Endodermal cell (in vitro differentiated cells): Measurements from ENCODE around the gene UPF3B. TPM values are rescaled to one million over a fixed set of nuclear protein-coding genes. Genes with fewer than 3 reads are reported as not detected.
A peak's percentile ranks its signal among the peaks of the same experiment; 100 is the strongest.

ENCODE experiments used
- DNase-seq: peaks from one replicate; pipeline ENCODE4 v3.0.0-alpha.2; 2017
- H3K27ac ChIP-seq: 2 replicates; pipeline ENCODE4 v1.5.1; 2013; ENCODE audit warnings: mild to moderate bottlenecking, low read depth, low read length, moderate library complexity
- H3K27me3 ChIP-seq: 2 replicates; pipeline ENCODE4 v1.6.1; 2013; ENCODE audit warnings: mild to moderate bottlenecking, low read length, moderate library complexity; ENCODE audit not compliant: insufficient read depth, control insufficient read depth, poor library complexity, severe bottlenecking
- H3K36me3 ChIP-seq: 2 replicates; pipeline ENCODE4 v1.7.0; 2013; ENCODE audit warnings: mild to moderate bottlenecking, low read length, moderate library complexity; ENCODE audit not compliant: control insufficient read depth, insufficient read depth
- H3K4me1 ChIP-seq: one replicate; pipeline ENCODE4 v1.7.0; 2013; ENCODE audit warnings: low read length; ENCODE audit not compliant: control insufficient read depth, insufficient read depth
- H3K4me3 ChIP-seq: 2 replicates; pipeline ENCODE4 v1.5.1; 2013; ENCODE audit warnings: mild to moderate bottlenecking, low read length, moderate library complexity
- H3K9ac ChIP-seq: 2 replicates; pipeline ENCODE4 v1.6.1; 2013; ENCODE audit warnings: mild to moderate bottlenecking, low read length, moderate library complexity; ENCODE audit not compliant: poor library complexity, severe bottlenecking; ENCODE audit errors: extremely low read depth
- H3K9me3 ChIP-seq: 2 replicates; pipeline ENCODE4 v1.6.1; 2013; ENCODE audit warnings: mild to moderate bottlenecking, low read length, moderate library complexity; ENCODE audit not compliant: control insufficient read depth
- H3K27ac Mint-ChIP-seq: 2 replicates; pipeline ENCODE4 v1.8.0; 2020; ENCODE audit warnings: mixed read lengths
- H3K27me3 Mint-ChIP-seq: 2 replicates; pipeline ENCODE4 v1.8.0; 2021; ENCODE audit warnings: mild to moderate bottlenecking, mixed read lengths; ENCODE audit not compliant: insufficient read depth
- H3K36me3 Mint-ChIP-seq: 2 replicates; pipeline ENCODE4 v1.8.0; 2020; ENCODE audit warnings: low read depth, mixed read lengths
- H3K4me1 Mint-ChIP-seq: 2 replicates; pipeline ENCODE4 v1.8.0; 2020; ENCODE audit warnings: mixed read lengths
- H3K4me3 Mint-ChIP-seq: 2 replicates; pipeline ENCODE4 v1.8.0; 2020; ENCODE audit warnings: mild to moderate bottlenecking, moderate library complexity, mixed read lengths
- H3K9me3 Mint-ChIP-seq: 2 replicates; pipeline ENCODE4 v1.8.0; 2020; ENCODE audit warnings: mild to moderate bottlenecking, mixed read lengths
- CTCF ChIP-seq: fragments of 200-600 bp; sonication (generic); conservative IDR thresholded peaks from 2 replicates; pipeline ENCODE4 v1.5.0; 2021; ENCODE audit warnings: antibody characterized with exemption, mild to moderate bottlenecking
- WGBS, 2 experiments: methylation state at CpG; one replicate each; pipeline versions ENCODE4 v1.1.5 to v1.1.7; 2013; ENCODE audit warnings: missing lambda C conversion rate in 2 of 2, mixed read lengths in 1 of 2; ENCODE audit not compliant: insufficient coverage in 1 of 2, insufficient read length in 1 of 2; 5-methylcytosine and 5-hydroxymethylcytosine counted together
- total RNA-seq, 2 donors: library from RNA; stranded (reverse); fragmentation: NEBNext Ultra II Directional in 1 of 2; extraction: Animal tissue kit (Norgen Biotek cat#: 25700) in 1 of 2; gene quantifications; 2 replicates in 1 of 2; 3 replicates in 1 of 2; pipeline ENCODE4 v1.2.1, GENCODE V29; 2021

Gene UPF3B
- total RNA-seq, 2 donors from 2014 or later = 19.0 to 21.9 TPM

GRCh38 chrX:119790977-119791436, 61.8 kb downstream of the UPF3B start:
- peak overlapping the region; percentile 90 for H3K4me3 ChIP-seq
- Mint-ChIP-seq H3K27ac (peak overlapping the region; percentile 98), H3K9me3 (peaks cover 42% of the 10 kb centered on the region), H3K4me3 (peak overlapping the region; percentile 96), H3K36me3 (peaks cover 38% of the 10 kb centered on the region), H3K4me1 (peaks cover 8% of the 10 kb centered on the region), H3K27me3 (no peaks in the 10 kb centered on the region)
- no peaks in the 10 kb centered on the region for H3K9me3 ChIP-seq
- peak overlapping the region; percentile 96 for H3K9ac ChIP-seq
- H3K27me3 ChIP-seq = no peaks in the 10 kb centered on the region
- H3K4me1 ChIP-seq = no peaks in the 10 kb centered on the region
- peaks cover 33% of the 10 kb centered on the region for H3K36me3 ChIP-seq
- 0% methylated on average over 4 to 31 of the region's 31 CpGs for WGBS, 2 experiments
- H3K27ac ChIP-seq = peak overlapping the region; percentile 97
- no peak for TF ChIP-seq CTCF
- peak; percentile 47 for DNase-seq

- Mint-ChIP-seq H3K27ac (peak overlapping the region; percentile 52), H3K9me3 (peaks cover 52% of the 10 kb centered on the region), H3K4me1 (peaks cover 6% of the 10 kb centered on the region), H3K36me3 (peaks cover 60% of the 10 kb centered on the region), H3K27me3 (no peaks in the 10 kb centered on the region), H3K4me3 (no peak overlapping the region)
- Histone ChIP-seq H3K27ac (no peak overlapping the region), H3K4me1 (no peaks in the 10 kb centered on the region), H3K4me3 (no peak overlapping the region), H3K36me3 (peaks cover 45% of the 10 kb centered on the region), H3K27me3 (no peaks in the 10 kb centered on the region), H3K9me3 (no peaks in the 10 kb centered on the region), H3K9ac (no peak overlapping the region)
- peak; percentile 74 for DNase-seq
- WGBS, 2 experiments = 84 to 94% methylated on average over 10 to 13 of the region's 14 CpGs
- peak; percentile 63 for TF ChIP-seq CTCF
Measured at GRCh38 chrX:119784747-119785446, 67.9 kb downstream of the UPF3B start.

Other genes starting within 250 kb of the UPF3B start
- gene NKRF, start 246.5 kb downstream of the UPF3B start, total RNA-seq = 10 to 100 TPM; 14.3 to 15.8 TPM
- gene SEPTIN6, start 159.8 kb downstream of the UPF3B start, total RNA-seq = 10 to 100 TPM; 11.5 to 18.7 TPM
- gene SOWAHD, start 94.4 kb downstream of the UPF3B start, total RNA-seq = 1 to 10 TPM; 1.7 to 2.7 TPM
- gene RPL39, start 61.3 kb downstream of the UPF3B start, total RNA-seq = 1,000 to 10,000 TPM; 1,848 to 1,992 TPM
- 1 to 10 TPM; 9.3 to 9.8 TPM for gene RNF113A, start 18.8 kb upstream of the UPF3B start, total RNA-seq
- gene NDUFA1, start 18.9 kb upstream of the UPF3B start, total RNA-seq = 10 to 100 TPM; 63.9 to 87.5 TPM
- gene AKAP14, start 42.9 kb upstream of the UPF3B start, total RNA-seq = under 1 TPM in 1 of 2 donors, not detected in 1; 0.79 TPM
- 10 to 100 TPM in 1 of 2 donors, 1 to 10 TPM in 1; 7.7 to 10.8 TPM for gene NKAP, start 90.8 kb upstream of the UPF3B start, total RNA-seq
- not detected for gene RHOXF2B, start 224.7 kb upstream of the UPF3B start, total RNA-seq